ENCODE data around the gene CACTIN.
"Not testable (repeated sequence)": the region's sequence is repeated elsewhere in the genome, so short reads cannot be mapped to it uniquely, and the experiment has no call there.

The CACTIN gene

DNA sequence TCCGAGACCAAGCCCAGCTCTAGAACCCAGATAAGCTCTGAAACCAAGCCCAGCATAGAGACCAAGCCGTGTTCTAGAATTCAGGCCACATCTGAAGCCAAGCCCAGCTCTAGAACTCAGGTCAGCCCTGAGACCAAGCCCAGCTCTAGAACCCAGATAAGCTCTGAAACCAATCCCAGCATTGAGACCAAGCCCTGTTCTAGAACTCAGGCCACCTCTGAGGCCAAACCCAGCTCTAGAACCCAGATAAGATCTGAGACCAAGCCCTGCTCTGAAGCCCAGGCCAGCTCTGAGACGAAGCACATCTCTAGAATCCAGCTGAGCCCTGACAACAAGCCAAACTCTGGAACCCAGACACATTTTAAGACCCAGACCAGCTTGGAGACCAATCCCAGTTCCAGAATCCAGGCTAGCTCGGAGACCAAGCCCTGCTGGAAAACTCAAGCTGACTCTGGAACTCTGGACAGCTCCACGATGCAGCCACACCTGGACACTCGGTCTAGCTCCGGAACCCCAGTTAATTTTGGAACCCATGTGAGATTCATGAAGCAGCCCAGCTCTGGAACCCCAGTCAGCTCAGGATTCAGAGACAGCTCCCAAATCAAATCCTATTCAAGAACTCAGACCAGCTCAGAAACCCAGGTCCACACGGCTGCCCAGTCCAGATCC is 35.5 kb downstream of the CACTIN start:
- DNase-seq (ENCODE audit: low read depth in 3 of 3, low spot score in 1 of 3) = no peak

- DNase-seq (ENCODE audit: low read depth in 3 of 3, low spot score in 1 of 3) = no peak
Measured at GRCh38 chr19:3589949-3590348, 36.6 kb downstream of the CACTIN start.

DNA sequence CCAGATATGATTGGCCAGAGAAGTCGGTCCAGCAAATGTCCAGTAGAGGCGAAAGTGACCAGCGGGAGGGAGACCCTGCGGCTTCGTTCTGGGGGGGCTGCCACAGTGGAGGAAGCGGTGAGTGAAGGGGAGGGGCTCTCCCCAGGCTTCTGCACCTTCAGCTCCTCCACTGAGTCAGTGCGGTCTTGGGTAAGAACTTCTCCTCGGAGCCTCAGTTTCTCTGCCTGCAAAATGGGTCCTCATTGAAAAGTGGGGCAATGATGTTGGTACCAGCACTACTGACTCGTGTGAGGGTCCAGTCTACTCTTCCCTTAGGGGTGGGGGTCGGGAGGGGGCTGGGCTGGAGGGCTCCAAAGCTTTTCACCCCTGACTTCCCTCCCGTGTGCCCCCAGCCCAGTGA is 37.2 kb downstream of the CACTIN start:
- no peak for DNase-seq (ENCODE audit: low read depth in 3 of 3, low spot score in 1 of 3)

DNA sequence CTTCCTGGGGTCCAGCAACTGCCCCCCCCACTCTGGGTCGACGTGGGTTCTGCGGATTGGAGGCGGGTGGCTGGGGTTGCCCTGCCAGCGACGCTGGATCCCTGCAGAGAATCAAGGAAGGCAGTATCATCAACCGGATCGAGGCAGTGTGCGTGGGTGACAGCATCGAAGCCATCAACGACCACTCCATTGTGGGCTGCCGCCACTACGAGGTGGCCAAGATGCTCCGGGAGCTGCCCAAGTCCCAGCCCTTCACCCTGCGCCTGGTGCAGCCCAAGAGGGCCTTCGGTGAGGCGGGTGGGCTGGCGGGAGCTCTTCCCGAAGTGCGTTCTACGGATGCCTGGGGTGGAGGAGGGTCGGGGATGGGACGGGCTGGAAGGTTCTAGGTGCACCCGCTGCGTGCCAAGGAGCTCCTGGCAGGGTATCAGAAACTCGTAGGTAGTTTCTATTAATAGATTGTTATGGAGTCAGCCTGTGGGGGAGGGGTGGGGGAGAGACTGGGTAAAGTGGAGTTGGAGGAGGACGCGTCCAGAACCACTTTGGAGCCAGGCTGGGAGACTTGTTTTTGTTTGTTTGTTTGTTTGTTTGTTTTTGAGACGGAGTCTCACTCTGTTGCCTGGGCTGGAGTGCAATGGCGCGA is 39.8 kb downstream of the CACTIN start:
- no peak for DNase-seq (ENCODE audit: low read depth in 3 of 3, low spot score in 1 of 3)

- DNase-seq (ENCODE audit: low read depth in 3 of 3, low spot score in 1 of 3) = peak in 1 of 3 donors; percentile 42
Measured at GRCh38 chr19:3586127-3586626, 40.4 kb downstream of the CACTIN start.

GRCh38 chr19:3585301-3586126 is 41.1 kb downstream of the CACTIN start, which contains the start of gene GIPC3:
Gene GIPC3 (plus strand): TSS chr19:3585478. CDS start chr19:3585598, 120 bp downstream.
- no peak for DNase-seq (ENCODE audit: low read depth in 3 of 3, low spot score in 1 of 3)

DNA sequence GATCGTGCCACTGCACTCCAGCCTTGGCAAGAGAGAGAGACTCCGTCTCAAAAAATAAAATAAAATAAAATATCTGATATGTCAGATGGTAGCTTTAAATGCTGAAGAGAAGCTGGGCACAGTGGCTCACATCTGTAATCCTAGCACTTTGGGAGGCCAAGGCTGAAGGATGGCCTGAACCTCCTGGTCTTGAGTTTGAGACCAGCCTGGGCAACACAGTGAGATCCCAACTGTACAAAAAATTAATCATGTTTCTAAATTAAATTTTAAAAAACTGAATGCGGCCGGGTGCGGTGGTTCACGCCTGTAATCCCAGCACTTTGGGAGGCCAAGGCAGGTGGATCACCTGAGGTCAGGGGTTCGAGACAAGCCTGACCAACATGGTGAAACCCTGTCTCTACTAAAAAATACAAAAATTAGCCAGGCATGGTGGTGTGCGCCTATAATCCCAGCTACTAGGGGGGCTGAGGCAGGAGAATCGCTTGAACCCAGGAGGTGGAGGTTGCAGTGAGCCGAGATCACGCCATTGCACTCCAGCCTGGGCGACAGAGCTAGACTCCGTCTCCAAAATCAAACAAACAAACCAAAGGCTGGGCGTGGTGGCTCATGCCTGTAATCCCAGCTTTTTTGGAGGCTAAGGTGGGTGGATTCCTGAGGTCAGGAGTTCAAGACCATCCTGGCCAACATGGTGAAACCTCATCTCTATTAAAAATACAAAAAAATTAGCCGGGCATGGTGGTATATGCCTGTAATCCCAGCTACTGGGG is 42.4 kb downstream of the CACTIN start:
- DNase-seq (ENCODE audit: low read depth in 3 of 3, low spot score in 1 of 3) = not testable (repeated sequence)

DNA sequence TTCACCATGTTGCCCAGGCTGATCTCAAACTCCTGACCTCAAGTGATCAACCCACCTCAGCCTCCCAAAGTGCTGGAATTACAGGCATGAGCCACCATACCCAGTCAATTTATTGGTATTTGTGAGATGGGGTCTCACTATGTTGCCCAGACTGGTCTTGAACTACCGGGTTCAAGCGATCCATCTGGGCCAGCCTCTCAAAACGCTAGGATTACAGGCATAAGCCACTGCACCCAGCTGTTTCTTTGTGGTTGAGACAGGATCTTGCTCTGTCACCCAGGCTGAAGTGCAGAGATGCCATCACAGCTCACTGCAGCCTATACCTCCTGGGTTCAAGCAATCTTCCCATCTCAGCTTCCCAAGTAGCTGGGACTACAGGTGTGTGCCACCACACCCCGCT is 44.8 kb downstream of the CACTIN start:
- not testable (repeated sequence) for DNase-seq (ENCODE audit: low read depth in 3 of 3, low spot score in 1 of 3)

GRCh38 chr19:3580156-3580934 is 46.2 kb downstream of the CACTIN start:
- no peak for DNase-seq (ENCODE audit: low read depth in 3 of 3, low spot score in 1 of 3)

GRCh38 chr19:3578390-3578789 is 48.2 kb downstream of the CACTIN start:
- DNase-seq (ENCODE audit: low read depth in 3 of 3, low spot score in 1 of 3) = no peak

DNA sequence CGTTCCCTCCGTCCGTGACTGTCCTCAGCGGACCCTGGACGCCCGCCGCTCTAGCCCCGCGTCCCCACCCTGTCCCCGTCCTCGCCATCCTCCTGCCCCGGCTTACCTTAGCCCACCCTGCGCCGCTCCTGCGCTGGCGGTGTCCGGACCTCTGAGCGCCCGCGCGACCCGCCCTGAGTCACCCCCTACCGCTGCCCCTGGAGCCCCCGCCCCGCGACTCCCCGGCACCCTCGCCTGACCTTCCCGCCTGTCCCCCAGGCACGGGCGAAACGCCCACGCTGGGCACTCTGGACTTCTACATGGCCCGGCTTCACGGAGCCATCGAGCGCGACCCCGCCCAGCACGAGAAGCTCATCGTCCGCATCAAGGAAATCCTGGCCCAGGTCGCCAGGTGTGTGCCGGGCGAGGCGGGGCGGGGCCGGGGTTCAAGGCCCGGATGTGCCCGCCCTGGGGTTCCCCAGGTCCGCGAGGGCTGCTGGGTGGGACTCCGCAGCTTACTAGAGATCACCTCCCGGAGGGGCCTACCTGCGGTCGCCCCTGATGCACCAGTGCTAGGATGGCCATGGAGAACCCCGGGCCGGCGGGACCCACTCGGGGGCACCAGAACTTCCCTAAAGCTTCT is 48.8 kb downstream of the CACTIN start:
- no peak for DNase-seq (ENCODE audit: low read depth in 3 of 3, low spot score in 1 of 3)

DNA sequence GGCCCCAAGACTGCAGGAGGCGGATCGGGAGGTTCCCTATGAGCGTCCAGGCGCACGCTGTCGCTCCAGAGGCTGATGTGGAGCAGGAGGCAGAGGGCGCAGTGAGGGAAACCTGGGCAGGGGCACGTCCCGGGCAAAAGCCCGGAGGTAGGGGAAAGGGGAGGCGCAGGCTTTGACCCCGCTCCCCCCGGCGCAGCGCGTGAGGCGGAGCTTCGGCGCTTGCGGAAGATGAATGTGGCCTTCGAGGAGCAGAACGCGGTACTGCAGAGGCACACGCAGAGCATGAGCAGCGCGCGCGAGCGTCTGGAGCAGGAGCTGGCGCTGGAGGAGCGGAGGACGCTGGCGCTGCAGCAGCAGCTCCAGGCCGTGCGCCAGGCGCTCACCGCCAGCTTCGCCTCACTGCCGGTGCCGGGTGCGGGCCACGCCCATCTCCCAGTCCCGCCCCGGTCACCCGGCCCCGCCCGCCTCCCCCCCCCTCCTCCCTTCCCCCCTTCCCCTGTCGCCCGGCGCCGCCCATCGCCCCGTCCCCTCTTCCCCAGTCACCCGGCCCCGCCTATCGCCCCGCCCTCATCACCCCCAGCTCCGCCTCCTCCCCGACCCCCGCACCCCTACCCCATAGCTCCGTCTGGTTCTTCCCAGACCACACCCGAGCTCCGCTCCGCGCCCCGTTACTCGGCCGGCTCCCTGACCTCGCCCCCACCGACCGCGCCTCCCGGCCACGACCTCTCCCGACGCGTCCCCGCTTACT is 49.7 kb downstream of the CACTIN start:
- no peak for DNase-seq (ENCODE audit: low read depth in 3 of 3, low spot score in 1 of 3)

- no peak for DNase-seq (ENCODE audit: low read depth in 3 of 3, low spot score in 1 of 3)
Measured at GRCh38 chr19:3575949-3576673, 50.5 kb downstream of the CACTIN start.

GRCh38 chr19:3575260-3575741 is 51.3 kb downstream of the CACTIN start:
- DNase-seq (ENCODE audit: low read depth in 3 of 3, low spot score in 1 of 3) = no peak

DNA sequence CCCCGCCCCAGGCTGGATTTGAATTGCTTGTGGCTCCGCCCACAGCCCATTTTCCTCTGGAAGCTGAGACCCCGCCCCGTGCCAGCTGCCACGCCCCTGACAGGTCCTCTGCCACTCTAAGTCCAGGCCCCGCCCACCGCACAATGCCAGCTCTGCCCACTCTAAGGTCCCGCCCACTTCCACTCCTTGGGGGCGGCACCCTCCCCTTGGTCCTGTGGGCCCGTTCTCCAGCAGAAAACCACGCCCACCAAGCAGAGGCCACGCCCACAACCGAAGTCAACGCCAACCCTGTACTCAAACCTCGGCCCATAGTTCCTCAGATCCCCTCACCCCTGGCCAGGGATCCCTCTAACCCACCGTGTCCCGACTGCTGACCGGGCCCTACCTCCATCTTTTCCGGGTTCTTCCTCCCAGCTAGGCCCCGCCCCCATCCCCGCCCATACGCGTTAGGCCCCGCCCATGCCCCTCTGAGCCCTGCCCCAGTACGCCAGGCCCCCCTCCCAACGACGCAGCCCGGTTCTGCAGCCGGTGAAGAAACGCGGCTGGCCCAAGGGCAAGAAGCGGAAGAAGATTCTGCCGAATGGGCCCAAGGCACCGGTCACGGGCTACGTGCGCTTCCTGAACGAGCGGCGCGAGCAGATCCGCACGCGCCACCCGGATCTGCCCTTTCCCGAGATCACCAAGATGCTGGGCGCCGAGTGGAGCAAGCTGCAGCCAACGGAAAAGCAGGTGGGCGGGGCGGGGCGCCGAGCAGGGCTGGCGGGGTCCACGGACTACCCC is 52.5 kb downstream of the CACTIN start:
- peak; percentile 37 to 69 (median 49) for DNase-seq (ENCODE audit: low read depth in 3 of 3, low spot score in 1 of 3)

- DNase-seq (ENCODE audit: low read depth in 3 of 3, low spot score in 1 of 3) = no peak
Measured at GRCh38 chr19:3573162-3573857, 53.3 kb downstream of the CACTIN start.

- no peak for DNase-seq (ENCODE audit: low read depth in 3 of 3, low spot score in 1 of 3)
Measured at GRCh38 chr19:3572855-3573161, 53.8 kb downstream of the CACTIN start, which contains the start of gene HMG20B. Gene HMG20B (plus strand): TSS chr19:3572944. CDS start chr19:3573310, 366 bp downstream.

All from stimulated activated CD4-positive, alpha-beta T cell treated with anti-CD3 and anti-CD28 coated beads, TNF-alpha, amount 100 ng/mL, for 1 hour (primary cell).